ENCODE results near the gene KRTAP4-2. TPM values are rescaled to one million over a fixed set of nuclear protein-coding genes. Genes with fewer than 3 reads are reported as not detected.
"Not testable (repeated sequence)": the region's sequence is repeated elsewhere in the genome, so short reads cannot be mapped to it uniquely, and the experiment has no call there.

KRTAP4-2 gene
- polyA plus RNA-seq, 1 of the 3 experiments (the other 2 are of a cell fraction) = not detected

- TF ChIP-seq SIN3A (IDR thresholded peaks at IDR 0.05; ENCODE audit: borderline replicate concordance, low read depth, low read length) = no peak
- TF ChIP-seq MAX (IDR thresholded peaks at IDR 0.05; ENCODE audit: low read depth) = no peak
- no peak for TF ChIP-seq POLR2AphosphoS5 (IDR thresholded peaks at IDR 0.05; ENCODE audit: low read depth, low read length)
- TF ChIP-seq CHD2 (IDR thresholded peaks at IDR 0.05; ENCODE audit: low read length, partially characterized antibody) = no peak
- TF ChIP-seq RFX5 (IDR thresholded peaks at IDR 0.05; ENCODE audit: low read length) = no peak
Observed at GRCh38 chr17:41190328-41190727, 12.3 kb upstream of the KRTAP4-2 start (continued).

- CTCF ChIA-PET; H3K9ac ChIP-seq; H3K4me3 ChIP-seq (ENCODE audit: low read depth in 2 of 2, low read length in 1 of 2); H3K79me2 ChIP-seq (ENCODE audit: insufficient read depth); H2AFZ ChIP-seq (ENCODE audit: low read depth); H3K9me2 ChIP-seq; H3K27ac ChIP-seq (ENCODE audit: low read depth in 2 of 2, low read length in 1 of 2); H3K36me3 ChIP-seq (replicated peaks in 1 of 2; ENCODE audit: control insufficient read depth in 1 of 2, insufficient read depth in 2 of 2, low read length in 1 of 2); H3K4me1 ChIP-seq (ENCODE audit: control insufficient read depth in 1 of 2, insufficient read depth in 2 of 2, low read depth in 1 of 2, low read length in 1 of 2); POLR2A ChIA-PET; DNase-seq; H4K20me1 ChIP-seq (ENCODE audit: insufficient read depth); H3F3A ChIP-seq (replicated peaks; ENCODE audit: insufficient read depth); H3K4me2 ChIP-seq; H3K9me3 ChIP-seq: not testable (repeated sequence)
- WGBS (ENCODE audit: low lambda C conversion rate) = no CpG with 5 or more reads among the region's 1 CpG
- H3K27me3 ChIP-seq (ENCODE audit: insufficient read depth) = peaks cover 12% of the 10 kb centered on the region; the same call in 1 of the 2 replicates
Observed at GRCh38 chr17:41189837-41190318, 11.9 kb upstream of the KRTAP4-2 start, which contains the start of gene KRTAP9-1. TSS of gene KRTAP9-1 (plus strand) at chr17:41189887. CDS start at chr17:41189887, 0 bp downstream.

- Histone ChIP-seq H3K4me3 (ENCODE audit: low read depth in 2 of 2, low read length in 1 of 2) (no peak overlapping the region), H3K4me1 (ENCODE audit: control insufficient read depth in 1 of 2, insufficient read depth in 2 of 2, low read depth in 1 of 2, low read length in 1 of 2) (no peaks in the 10 kb centered on the region), H3K9me3 (no peaks in the 10 kb centered on the region), H2AFZ (ENCODE audit: low read depth) (no peak overlapping the region), H3K9me2 (no peaks in the 10 kb centered on the region), H3K27ac (ENCODE audit: low read depth in 2 of 2, low read length in 1 of 2) (no peak overlapping the region), H3K79me2 (ENCODE audit: insufficient read depth) (no peaks in the 10 kb centered on the region), H3F3A (replicated peaks; ENCODE audit: insufficient read depth) (no peaks in the 10 kb centered on the region), H3K36me3 (replicated peaks in 1 of 2; ENCODE audit: control insufficient read depth in 1 of 2, insufficient read depth in 2 of 2, low read length in 1 of 2) (no peaks in the 10 kb centered on the region), H3K27me3 (ENCODE audit: insufficient read depth) (peaks cover 12% of the 10 kb centered on the region; the same call in 1 of the 2 replicates), H3K4me2 (no peak overlapping the region), H4K20me1 (ENCODE audit: insufficient read depth) (no peaks in the 10 kb centered on the region), H3K9ac (no peak overlapping the region)
- no peak for DNase-seq
- CTCF ChIA-PET = interaction anchor here (1.0 to 1.3 kb wide), 2 partner anchors 135 to 362 kb away, joined by 3 to 7 read pairs; no protein-coding TSS in a partner anchor
- 0% methylated on average over 2 of the region's 2 CpGs for WGBS (ENCODE audit: low lambda C conversion rate)
- POLR2A ChIA-PET = no interaction called here
- TF ChIP-seq NFIC (IDR thresholded peaks at IDR 0.05; ENCODE audit: borderline replicate concordance) (no peak), CTCF (IDR thresholded peaks at IDR 0.05) (no peak), SMC3 (IDR thresholded peaks at IDR 0.05; ENCODE audit: low read depth, low read length) (no peak), RXRA (IDR thresholded peaks at IDR 0.05; ENCODE audit: borderline replicate concordance, low read depth) (no peak), RAD21 (IDR thresholded peaks at IDR 0.05; ENCODE audit: low read length) (no peak), ELF1 (IDR thresholded peaks at IDR 0.05) (no peak), PBX3 (IDR thresholded peaks at IDR 0.05) (no peak), CHD2 (IDR thresholded peaks at IDR 0.05; ENCODE audit: low read length, partially characterized antibody) (no peak), SIN3A (IDR thresholded peaks at IDR 0.05; ENCODE audit: borderline replicate concordance, low read depth, low read length) (no peak), TCF12 (IDR thresholded peaks at IDR 0.05) (no peak)
Observed at GRCh38 chr17:41186872-41187271, 8.9 kb upstream of the KRTAP4-2 start.

Measured in SK-N-SH (cell line).